Fibroblast of lung (primary cell): ENCODE results near the gene AFAP1.

Source experiments
- CTCF ChIP-seq, 2 donors: IDR thresholded peaks in 1 of 2; conservative IDR thresholded peaks in 1 of 2; 1 replicate in 1 of 2; 2 replicates in 1 of 2; pipeline ENCODE4 v1.5.1; 2011 to 2012; ENCODE audit warnings: low read length in 2 of 2, control low read depth in 1 of 2, inconsistent platforms in 1 of 2, low read depth in 1 of 2, mild to moderate bottlenecking in 1 of 2
- EZH2 ChIP-seq: IDR thresholded peaks from 2 replicates; pipeline ENCODE4 v1.5.1; 2012; ENCODE audit warnings: low read length, control low read depth, mild to moderate bottlenecking; ENCODE audit errors: missing control alignments

GRCh38 chr4:7908668-7909067 lies 31.0 kb downstream of the AFAP1 start:
- TF ChIP-seq CTCF (conservative IDR thresholded peaks at IDR 0.05 in 1 of 2, IDR thresholded peaks at IDR 0.05 in 1 of 2; ENCODE audit: low read depth in 1 of 2, low read length in 2 of 2) (no peak), EZH2 (no peak)
